Activated naive CD4-positive, alpha-beta T cell treated with anti-CD3 and anti-CD28 coated beads, Interleukin-2, amount 50 U/mL, for 72 hours (primary cell): ENCODE data around the gene CBLL1. TPM values are rescaled to one million over a fixed set of nuclear protein-coding genes. Genes with fewer than 3 reads are reported as not detected.

Source experiments
- ATAC-seq, 2 donors: fragments of 150-1000 bp; cut with Tn5 transposase; 2 replicates each; pipeline ENCODE4 v1.10.0; 2021; ENCODE audit warnings: mild to moderate bottlenecking in 2 of 2, moderate library complexity in 2 of 2
- DNase-seq, 2 donors: peaks; one replicate each; pipeline ENCODE4 v3.0.0; 2021 to 2022; ENCODE audit warnings: low spot score in 2 of 2
- H3K27ac Mint-ChIP-seq, 2 donors: one replicate each; pipeline ENCODE4 v1.8.0; 2022; ENCODE audit warnings: mild to moderate bottlenecking in 2 of 2, mixed read lengths in 2 of 2
- H3K36me3 Mint-ChIP-seq, 2 donors: one replicate each; pipeline ENCODE4 v1.8.0; 2022; ENCODE audit warnings: mixed read lengths in 2 of 2
- H3K9me3 Mint-ChIP-seq, 2 donors: one replicate each; pipeline ENCODE4 v1.8.0; 2022; ENCODE audit warnings: mixed read lengths in 2 of 2
- total RNA-seq, 2 donors: library from RNA; stranded (reverse); gene quantifications; one replicate each; pipeline ENCODE4 v1.2.3, GENCODE V29; 2022

Gene CBLL1
- total RNA-seq, result 10 to 100 TPM; 36.8 to 48.9 TPM

GRCh38 chr7:107743567-107744344 lies at the start of gene CBLL1:
Gene CBLL1, plus strand, starts transcription at chr7:107744142. Its CDS starts 22 bp downstream, at chr7:107744164.
- peak; percentile 88 to 94 for ATAC-seq
- peaks cover 16 to 23% of the 10 kb centered on the region in 2 donors for H3K36me3 Mint-ChIP-seq
- H3K27ac Mint-ChIP-seq, result peak within 1 kb of the TSS; percentile 99 to 100
- DNase-seq, result peak; percentile 92 to 95
- H3K9me3 Mint-ChIP-seq, result no peaks in the 10 kb centered on the region

GRCh38 chr7:107694386-107694785 lies 49.6 kb upstream of the CBLL1 start:
- ATAC-seq, result no peak
- no peak for DNase-seq
- H3K36me3 Mint-ChIP-seq, result no peaks in the 10 kb centered on the region
- no peaks in the 10 kb centered on the region for H3K9me3 Mint-ChIP-seq
- no peak overlapping the region for H3K27ac Mint-ChIP-seq

GRCh38 chr7:107696330-107696946 lies 47.5 kb upstream of the CBLL1 start:
- H3K9me3 Mint-ChIP-seq, result no peaks in the 10 kb centered on the region
- no peaks in the 10 kb centered on the region for H3K36me3 Mint-ChIP-seq
- ATAC-seq (peak in 1 of 2 donors; percentile 51), DNase-seq (no peak)
- no peak overlapping the region for H3K27ac Mint-ChIP-seq

GRCh38 chr7:107697321-107698049 lies 46.5 kb upstream of the CBLL1 start:
- H3K9me3 Mint-ChIP-seq, result no peaks in the 10 kb centered on the region
- DNase-seq (no peak), ATAC-seq (no peak)
- H3K36me3 Mint-ChIP-seq, result no peaks in the 10 kb centered on the region
- H3K27ac Mint-ChIP-seq, result no peak overlapping the region

GRCh38 chr7:107700570-107700969 lies 43.4 kb upstream of the CBLL1 start:
- H3K36me3 Mint-ChIP-seq, result no peaks in the 10 kb centered on the region
- no peak for ATAC-seq

GRCh38 chr7:107701191-107701590 lies 42.8 kb upstream of the CBLL1 start:
- Mint-ChIP-seq H3K27ac (no peak overlapping the region), H3K9me3 (no peaks in the 10 kb centered on the region), H3K36me3 (no peaks in the 10 kb centered on the region)
- ATAC-seq (no peak), DNase-seq (no peak)

More at GRCh38 chr7:107700570-107700969, 43.4 kb upstream of the CBLL1 start:
- H3K9me3 Mint-ChIP-seq, result no peaks in the 10 kb centered on the region
- H3K27ac Mint-ChIP-seq, result no peak overlapping the region
- no peak for DNase-seq

- ATAC-seq, result no peak
- DNase-seq, result no peak
- H3K27ac Mint-ChIP-seq, result no peak overlapping the region
- no peaks in the 10 kb centered on the region for H3K9me3 Mint-ChIP-seq
- no peaks in the 10 kb centered on the region for H3K36me3 Mint-ChIP-seq
Observed at GRCh38 chr7:107703219-107703618, 40.7 kb upstream of the CBLL1 start.

- no peak overlapping the region for H3K27ac Mint-ChIP-seq
- no peaks in the 10 kb centered on the region for H3K9me3 Mint-ChIP-seq
- no peaks in the 10 kb centered on the region for H3K36me3 Mint-ChIP-seq
- ATAC-seq (no peak), DNase-seq (no peak)
Observed at GRCh38 chr7:107703872-107704271, 40.1 kb upstream of the CBLL1 start.

GRCh38 chr7:107708956-107709355 lies 35.0 kb upstream of the CBLL1 start:
- Mint-ChIP-seq H3K27ac (no peak overlapping the region), H3K36me3 (no peaks in the 10 kb centered on the region), H3K9me3 (no peaks in the 10 kb centered on the region)
- ATAC-seq (no peak), DNase-seq (no peak)

GRCh38 chr7:107711301-107711700 lies 32.6 kb upstream of the CBLL1 start:
- no peaks in the 10 kb centered on the region for H3K36me3 Mint-ChIP-seq

GRCh38 chr7:107712025-107712424 lies 31.9 kb upstream of the CBLL1 start:
- DNase-seq, result no peak
- no peak overlapping the region for H3K27ac Mint-ChIP-seq
- ATAC-seq, result no peak
- no peaks in the 10 kb centered on the region for H3K9me3 Mint-ChIP-seq
- no peaks in the 10 kb centered on the region for H3K36me3 Mint-ChIP-seq

More at GRCh38 chr7:107711301-107711700, 32.6 kb upstream of the CBLL1 start:
- Mint-ChIP-seq H3K27ac (no peak overlapping the region), H3K9me3 (no peaks in the 10 kb centered on the region)
- ATAC-seq (no peak), DNase-seq (no peak)

GRCh38 chr7:107712896-107713295 lies 31.0 kb upstream of the CBLL1 start:
- Mint-ChIP-seq H3K36me3 (no peaks in the 10 kb centered on the region), H3K27ac (no peak overlapping the region)

GRCh38 chr7:107715531-107715930 lies 28.4 kb upstream of the CBLL1 start:
- Mint-ChIP-seq H3K9me3 (no peaks in the 10 kb centered on the region), H3K36me3 (no peaks in the 10 kb centered on the region), H3K27ac (no peak overlapping the region)
- no peak for ATAC-seq
- no peak for DNase-seq

More at GRCh38 chr7:107712896-107713295, 31.0 kb upstream of the CBLL1 start:
- ATAC-seq (no peak), DNase-seq (no peak)
- H3K9me3 Mint-ChIP-seq, result no peaks in the 10 kb centered on the region

GRCh38 chr7:107718456-107719193 lies 25.3 kb upstream of the CBLL1 start:
- no peak for DNase-seq
- H3K27ac Mint-ChIP-seq, result no peak overlapping the region
- ATAC-seq, result no peak
- no peaks in the 10 kb centered on the region for H3K36me3 Mint-ChIP-seq
- H3K9me3 Mint-ChIP-seq, result no peaks in the 10 kb centered on the region

GRCh38 chr7:107721286-107721685 lies 22.7 kb upstream of the CBLL1 start:
- no peak overlapping the region for H3K27ac Mint-ChIP-seq
- no peaks in the 10 kb centered on the region for H3K36me3 Mint-ChIP-seq
- DNase-seq (no peak), ATAC-seq (no peak)
- no peaks in the 10 kb centered on the region for H3K9me3 Mint-ChIP-seq

- Mint-ChIP-seq H3K27ac (no peak overlapping the region), H3K36me3 (no peaks in the 10 kb centered on the region)
- ATAC-seq, result no peak
Observed at GRCh38 chr7:107723255-107723654, 20.7 kb upstream of the CBLL1 start.

More at GRCh38 chr7:107723255-107723654, 20.7 kb upstream of the CBLL1 start:
- DNase-seq, result no peak
- H3K9me3 Mint-ChIP-seq, result no peaks in the 10 kb centered on the region
